ENCODE results near the gene CHAT.

The CHAT gene

DNA sequence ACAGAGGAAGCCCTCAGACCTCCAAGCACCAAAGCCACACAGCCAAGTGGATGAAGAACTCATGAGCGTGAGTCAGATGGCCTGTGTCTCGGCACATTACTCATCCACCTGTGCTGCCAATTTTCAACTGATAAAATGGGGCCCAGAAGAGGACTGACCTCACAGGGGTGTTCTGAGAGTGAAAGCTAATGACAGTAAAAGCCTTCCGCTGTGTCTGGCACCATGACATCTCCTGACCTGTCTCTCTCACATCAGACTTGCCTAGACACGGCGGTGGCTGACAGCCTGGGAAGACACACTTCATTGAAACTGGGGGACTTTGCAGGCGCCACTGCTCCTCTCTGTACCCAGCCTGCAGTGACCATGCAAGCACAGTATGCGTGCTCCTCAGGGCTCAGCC is 12.0 kb upstream of the CHAT start:
- no peak for DNase-seq

DNA sequence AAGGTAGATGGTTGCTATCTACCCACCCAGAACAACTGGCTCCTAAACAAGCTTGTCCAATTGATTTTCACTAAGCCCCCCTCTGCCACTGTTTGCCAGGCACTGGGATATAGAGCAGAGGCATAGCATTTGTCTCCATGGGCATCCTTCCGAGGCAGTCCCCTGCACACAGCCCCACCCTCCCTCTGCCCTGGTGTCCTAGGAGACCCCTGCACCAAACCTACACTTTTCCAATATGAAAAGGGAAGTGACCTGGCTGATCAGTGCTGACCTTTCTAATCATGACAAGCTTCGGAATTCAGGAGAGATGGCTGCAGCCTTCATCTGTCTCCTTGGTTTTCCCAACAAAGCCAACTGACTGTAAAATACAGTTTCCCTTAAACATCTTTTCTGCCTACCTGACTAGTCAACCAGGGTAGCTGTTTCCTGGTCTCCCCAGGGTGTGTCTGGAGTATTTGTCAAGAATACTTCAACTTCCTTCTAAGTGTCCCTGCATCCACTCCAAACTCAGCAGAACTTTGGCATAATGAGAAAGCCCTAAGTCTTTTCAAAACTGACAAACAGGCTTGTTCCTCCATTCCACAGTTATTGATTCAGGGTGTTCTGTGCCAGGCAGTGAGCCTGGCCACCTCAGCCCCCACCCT is 11.3 kb upstream of the CHAT start:
- CTCF ChIA-PET: no interaction called here

More for the DNA sequence above, 12.0 kb upstream of the CHAT start:
- ChIA-PET CTCF (interaction anchor here (0.7 kb wide), 1 partner anchor 15 kb away, joined by 3 read pairs; no protein-coding TSS in a partner anchor), POLR2A (no interaction called here)
- peaks cover 0 to 5% (median 2%) of the 10 kb centered on the region in 4 experiments for H3K4me1 ChIP-seq (ENCODE audit: control extremely low read depth in 1 of 4, control insufficient read depth in 4 of 4, insufficient read depth in 4 of 4, low read length in 3 of 4)
- WGBS (ENCODE audit: insufficient coverage): 95% methylated on average over 6 of the region's 7 CpGs
- no peaks in the 10 kb centered on the region for H3K9me3 ChIP-seq (ENCODE audit: control extremely low read depth in 1 of 5, control insufficient read depth in 4 of 5, insufficient read depth in 2 of 5, low read depth in 1 of 5, low read length in 4 of 5)
- H3K27ac ChIP-seq (ENCODE audit: insufficient read depth in 1 of 2, low read depth in 1 of 2, low read length in 2 of 2, poor library complexity in 1 of 2, severe bottlenecking in 2 of 2): no peak overlapping the region
- H3K27me3 ChIP-seq (replicated peaks in 2 of 5; ENCODE audit: control insufficient read depth in 4 of 5, insufficient read depth in 5 of 5, low read length in 4 of 5): peaks cover 0 to 33% (median 8%) of the 10 kb centered on the region in 5 experiments
- H3K36me3 ChIP-seq (ENCODE audit: control insufficient read depth in 4 of 4, insufficient read depth in 4 of 4, low read length in 3 of 4): no peaks in the 10 kb centered on the region
- H3K4me3 ChIP-seq (ENCODE audit: control insufficient read depth in 1 of 7, extremely low read depth in 1 of 7, insufficient read depth in 4 of 7, low read depth in 2 of 7, low read length in 6 of 7): no peak overlapping the region

GRCh38 chr10:49605216-49605938 is 8.5 kb upstream of the CHAT start:
- H3K4me3 ChIP-seq (ENCODE audit: control insufficient read depth in 1 of 7, extremely low read depth in 1 of 7, insufficient read depth in 4 of 7, low read depth in 2 of 7, low read length in 6 of 7): no peak overlapping the region
- no peak overlapping the region for H3K27ac ChIP-seq (ENCODE audit: insufficient read depth in 1 of 2, low read depth in 1 of 2, low read length in 2 of 2, poor library complexity in 1 of 2, severe bottlenecking in 2 of 2)
- H3K27me3 ChIP-seq (replicated peaks in 2 of 5; ENCODE audit: control insufficient read depth in 4 of 5, insufficient read depth in 5 of 5, low read length in 4 of 5): peaks cover 10 to 61% (median 16%) of the 10 kb centered on the region in 5 experiments
- POLR2A ChIA-PET: no interaction called here
- no peak for DNase-seq
- no peaks in the 10 kb centered on the region for H3K36me3 ChIP-seq (ENCODE audit: control insufficient read depth in 4 of 4, insufficient read depth in 4 of 4, low read length in 3 of 4)
- CTCF ChIA-PET: interaction anchor here (4.0 kb wide), 1 partner anchor 10 kb away, joined by 17 read pairs; no protein-coding TSS in a partner anchor
- peaks cover 0 to 18% (median 7%) of the 10 kb centered on the region in 4 experiments for H3K4me1 ChIP-seq (ENCODE audit: control extremely low read depth in 1 of 4, control insufficient read depth in 4 of 4, insufficient read depth in 4 of 4, low read length in 3 of 4)
- 83% methylated on average over 5 of the region's 6 CpGs for WGBS (ENCODE audit: insufficient coverage)
- no peaks in the 10 kb centered on the region for H3K9me3 ChIP-seq (ENCODE audit: control extremely low read depth in 1 of 5, control insufficient read depth in 4 of 5, insufficient read depth in 2 of 5, low read depth in 1 of 5, low read length in 4 of 5)

More for the DNA sequence above, 11.3 kb upstream of the CHAT start:
- peaks cover 0 to 8% (median 4%) of the 10 kb centered on the region in 4 experiments for H3K4me1 ChIP-seq (ENCODE audit: control extremely low read depth in 1 of 4, control insufficient read depth in 4 of 4, insufficient read depth in 4 of 4, low read length in 3 of 4)
- DNase-seq: no peak
- 82% methylated on average over 2 of the region's 2 CpGs for WGBS (ENCODE audit: insufficient coverage)
- H3K36me3 ChIP-seq (ENCODE audit: control insufficient read depth in 4 of 4, insufficient read depth in 4 of 4, low read length in 3 of 4): no peaks in the 10 kb centered on the region
- H3K27ac ChIP-seq (ENCODE audit: insufficient read depth in 1 of 2, low read depth in 1 of 2, low read length in 2 of 2, poor library complexity in 1 of 2, severe bottlenecking in 2 of 2): no peak overlapping the region
- peaks cover 3 to 38% (median 8%) of the 10 kb centered on the region in 5 experiments for H3K27me3 ChIP-seq (replicated peaks in 2 of 5; ENCODE audit: control insufficient read depth in 4 of 5, insufficient read depth in 5 of 5, low read length in 4 of 5)
- H3K4me3 ChIP-seq (ENCODE audit: control insufficient read depth in 1 of 7, extremely low read depth in 1 of 7, insufficient read depth in 4 of 7, low read depth in 2 of 7, low read length in 6 of 7): no peak overlapping the region
- no peaks in the 10 kb centered on the region for H3K9me3 ChIP-seq (ENCODE audit: control extremely low read depth in 1 of 5, control insufficient read depth in 4 of 5, insufficient read depth in 2 of 5, low read depth in 1 of 5, low read length in 4 of 5)
- POLR2A ChIA-PET: no interaction called here

DNA sequence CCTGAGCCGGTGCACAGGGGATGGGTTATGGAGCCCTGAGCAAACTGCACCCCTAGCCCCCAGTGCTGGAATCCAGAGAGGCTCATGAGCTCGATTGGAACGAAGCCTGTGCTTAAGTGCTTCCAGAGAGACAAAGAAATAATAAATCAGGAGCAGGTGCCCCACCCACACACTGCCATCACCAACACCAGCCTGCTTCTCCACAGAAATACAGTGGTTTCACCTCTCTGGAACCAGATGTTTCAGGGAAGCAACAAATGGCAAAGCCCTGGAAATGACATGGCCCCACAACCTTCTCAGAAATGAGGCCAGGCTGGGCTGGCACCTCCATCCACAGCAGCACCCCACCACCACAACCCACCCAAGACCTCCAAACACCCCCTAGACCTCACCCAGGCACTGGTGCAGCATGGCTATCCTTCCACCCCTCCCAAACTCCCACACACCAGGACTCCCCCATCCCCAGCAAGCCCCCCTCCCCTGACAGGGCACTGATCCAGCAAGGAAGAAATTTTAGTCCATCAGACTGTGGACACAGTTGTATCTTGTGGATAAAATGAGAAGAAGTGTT is 7.8 kb upstream of the CHAT start:
- WGBS (ENCODE audit: insufficient coverage): 50% methylated on average over 2 of the region's 3 CpGs
- POLR2A ChIA-PET: no interaction called here

DNA sequence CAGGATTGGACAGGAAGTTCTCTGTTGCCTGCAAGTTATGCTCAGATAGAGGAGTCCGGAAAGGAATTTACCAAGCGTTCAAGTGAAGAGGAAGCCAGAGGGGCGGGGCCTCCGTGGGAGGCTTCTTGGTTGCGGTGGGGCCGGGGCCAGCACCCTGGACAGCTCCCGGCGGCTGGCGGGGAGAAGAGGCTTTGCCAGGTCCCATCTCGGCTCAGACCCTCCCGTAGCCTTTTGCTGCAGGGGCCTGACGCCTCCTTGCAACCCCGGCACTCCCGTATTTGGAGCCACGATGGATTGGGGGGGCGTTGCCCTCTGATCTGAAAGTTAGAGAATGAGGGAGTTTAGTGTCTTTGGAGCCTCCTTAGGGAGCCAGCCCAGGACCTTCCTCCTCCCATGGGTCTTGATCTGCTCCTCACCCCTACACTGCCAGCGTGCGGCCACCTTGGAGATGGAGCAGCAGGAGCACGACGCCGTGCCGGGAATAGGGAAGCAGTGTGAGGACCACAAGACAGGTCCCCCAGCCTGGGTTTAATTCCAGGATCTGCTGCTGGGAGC is 6.8 kb upstream of the CHAT start:
- ChIA-PET CTCF (interaction anchor here (0.6 to 4.0 kb wide), 2 partner anchors 12 to 14 kb away, joined by 3 to 17 read pairs; no protein-coding TSS in a partner anchor), POLR2A (no interaction called here)
- Histone ChIP-seq H3K9me3 (ENCODE audit: control extremely low read depth in 1 of 5, control insufficient read depth in 4 of 5, insufficient read depth in 2 of 5, low read depth in 1 of 5, low read length in 4 of 5) (peaks cover 0 to 11% (median 0%) of the 10 kb centered on the region in 5 experiments), H3K27ac (ENCODE audit: insufficient read depth in 1 of 2, low read depth in 1 of 2, low read length in 2 of 2, poor library complexity in 1 of 2, severe bottlenecking in 2 of 2) (no peak overlapping the region), H3K4me1 (ENCODE audit: control extremely low read depth in 1 of 4, control insufficient read depth in 4 of 4, insufficient read depth in 4 of 4, low read length in 3 of 4) (peaks cover 0 to 30% (median 12%) of the 10 kb centered on the region in 4 experiments), H3K36me3 (ENCODE audit: control insufficient read depth in 4 of 4, insufficient read depth in 4 of 4, low read length in 3 of 4) (no peaks in the 10 kb centered on the region), H3K4me3 (ENCODE audit: control insufficient read depth in 1 of 7, extremely low read depth in 1 of 7, insufficient read depth in 4 of 7, low read depth in 2 of 7, low read length in 6 of 7) (no peak overlapping the region), H3K27me3 (replicated peaks in 2 of 5; ENCODE audit: control insufficient read depth in 4 of 5, insufficient read depth in 5 of 5, low read length in 4 of 5) (peaks cover 10 to 69% (median 23%) of the 10 kb centered on the region in 5 experiments)
- DNase-seq: peak; percentile 72 to 88 (median 86)
- 0% methylated on average over 16 of the region's 22 CpGs for WGBS (ENCODE audit: insufficient coverage)

More for the DNA sequence above, 7.8 kb upstream of the CHAT start:
- no peak overlapping the region for H3K27ac ChIP-seq (ENCODE audit: insufficient read depth in 1 of 2, low read depth in 1 of 2, low read length in 2 of 2, poor library complexity in 1 of 2, severe bottlenecking in 2 of 2)
- peaks cover 0 to 5% (median 0%) of the 10 kb centered on the region in 5 experiments for H3K9me3 ChIP-seq (ENCODE audit: control extremely low read depth in 1 of 5, control insufficient read depth in 4 of 5, insufficient read depth in 2 of 5, low read depth in 1 of 5, low read length in 4 of 5)
- DNase-seq: no peak
- H3K4me1 ChIP-seq (ENCODE audit: control extremely low read depth in 1 of 4, control insufficient read depth in 4 of 4, insufficient read depth in 4 of 4, low read length in 3 of 4): peaks cover 0 to 23% (median 10%) of the 10 kb centered on the region in 4 experiments
- H3K4me3 ChIP-seq (ENCODE audit: control insufficient read depth in 1 of 7, extremely low read depth in 1 of 7, insufficient read depth in 4 of 7, low read depth in 2 of 7, low read length in 6 of 7): no peak overlapping the region
- no peaks in the 10 kb centered on the region for H3K36me3 ChIP-seq (ENCODE audit: control insufficient read depth in 4 of 4, insufficient read depth in 4 of 4, low read length in 3 of 4)
- CTCF ChIA-PET: interaction anchor here (4.0 kb wide), 1 partner anchor 11 kb away, joined by 17 read pairs; no protein-coding TSS in a partner anchor
- H3K27me3 ChIP-seq (replicated peaks in 2 of 5; ENCODE audit: control insufficient read depth in 4 of 5, insufficient read depth in 5 of 5, low read length in 4 of 5): peaks cover 10 to 61% (median 19%) of the 10 kb centered on the region in 5 experiments

GRCh38 chr10:49608166-49609005 is 5.5 kb upstream of the CHAT start:
- Histone ChIP-seq H3K4me3 (ENCODE audit: control insufficient read depth in 1 of 7, extremely low read depth in 1 of 7, insufficient read depth in 4 of 7, low read depth in 2 of 7, low read length in 6 of 7) (no peak overlapping the region), H3K36me3 (ENCODE audit: control insufficient read depth in 4 of 4, insufficient read depth in 4 of 4, low read length in 3 of 4) (no peaks in the 10 kb centered on the region), H3K4me1 (ENCODE audit: control extremely low read depth in 1 of 4, control insufficient read depth in 4 of 4, insufficient read depth in 4 of 4, low read length in 3 of 4) (peaks cover 0 to 36% (median 12%) of the 10 kb centered on the region in 4 experiments), H3K9me3 (ENCODE audit: control extremely low read depth in 1 of 5, control insufficient read depth in 4 of 5, insufficient read depth in 2 of 5, low read depth in 1 of 5, low read length in 4 of 5) (peaks cover 0 to 11% (median 0%) of the 10 kb centered on the region in 5 experiments), H3K27me3 (replicated peaks in 2 of 5; ENCODE audit: control insufficient read depth in 4 of 5, insufficient read depth in 5 of 5, low read length in 4 of 5) (peaks cover 10 to 76% (median 36%) of the 10 kb centered on the region in 5 experiments), H3K27ac (ENCODE audit: insufficient read depth in 1 of 2, low read depth in 1 of 2, low read length in 2 of 2, poor library complexity in 1 of 2, severe bottlenecking in 2 of 2) (no peak overlapping the region)
- POLR2A ChIA-PET: no interaction called here
- CTCF ChIA-PET: no interaction called here
- no peak for DNase-seq
- 16% methylated on average over 9 of the region's 14 CpGs for WGBS (ENCODE audit: insufficient coverage)
